Stimulated activated CD4-positive, alpha-beta T cell treated with anti-CD3 and anti-CD28 coated beads, Interleukin-2, amount 100 ng/mL, for 4 hours (primary cell): ENCODE results near the gene LDLR.

Experiments
- DNase-seq: peaks from one replicate; pipeline ENCODE4 v3.0.0-alpha.2; 2020; ENCODE audit warnings: low read depth

LDLR gene

DNA sequence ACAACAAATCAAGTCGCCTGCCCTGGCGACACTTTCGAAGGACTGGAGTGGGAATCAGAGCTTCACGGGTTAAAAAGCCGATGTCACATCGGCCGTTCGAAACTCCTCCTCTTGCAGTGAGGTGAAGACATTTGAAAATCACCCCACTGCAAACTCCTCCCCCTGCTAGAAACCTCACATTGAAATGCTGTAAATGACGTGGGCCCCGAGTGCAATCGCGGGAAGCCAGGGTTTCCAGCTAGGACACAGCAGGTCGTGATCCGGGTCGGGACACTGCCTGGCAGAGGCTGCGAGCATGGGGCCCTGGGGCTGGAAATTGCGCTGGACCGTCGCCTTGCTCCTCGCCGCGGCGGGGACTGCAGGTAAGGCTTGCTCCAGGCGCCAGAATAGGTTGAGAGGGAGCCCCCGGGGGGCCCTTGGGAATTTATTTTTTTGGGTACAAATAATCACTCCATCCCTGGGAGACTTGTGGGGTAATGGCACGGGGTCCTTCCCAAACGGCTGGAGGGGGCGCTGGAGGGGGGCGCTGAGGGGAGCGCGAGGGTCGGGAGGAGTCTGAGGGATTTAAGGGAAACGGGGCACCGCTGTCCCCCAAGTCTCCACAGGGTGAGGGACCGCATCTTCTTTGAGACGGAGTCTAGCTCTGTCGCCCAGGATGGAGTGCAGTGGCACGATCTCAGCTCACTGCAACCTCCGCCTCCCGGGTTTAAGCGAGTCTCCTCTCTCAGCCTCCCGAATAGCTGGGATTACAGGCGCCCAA lies at the start of gene LDLR:
Gene LDLR (plus strand): TSS at position 210 of the 760 bp plus-strand sequence. CDS start 86 bp downstream, at position 296.
- DNase-seq: peak; percentile 77

DNA sequence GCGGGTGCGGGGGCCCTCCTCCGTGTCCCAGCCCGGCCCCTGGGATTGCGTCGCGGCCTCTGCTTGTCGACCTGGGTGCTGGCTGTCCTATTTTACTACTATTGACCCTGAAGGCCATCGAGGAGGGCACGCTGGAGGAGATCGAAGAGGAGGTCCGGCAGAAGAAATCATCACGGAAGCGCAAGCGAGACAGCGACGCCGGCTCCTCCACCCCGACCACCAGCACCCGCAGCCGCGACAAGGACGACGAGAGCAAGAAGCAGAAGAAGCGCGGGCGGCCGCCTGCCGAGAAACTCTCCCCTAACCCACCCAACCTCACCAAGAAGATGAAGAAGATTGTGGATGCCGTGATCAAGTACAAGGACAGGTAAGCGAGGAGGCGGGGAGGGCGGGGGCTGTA lies 48.1 kb upstream of the LDLR start:
- no peak for DNase-seq

DNA sequence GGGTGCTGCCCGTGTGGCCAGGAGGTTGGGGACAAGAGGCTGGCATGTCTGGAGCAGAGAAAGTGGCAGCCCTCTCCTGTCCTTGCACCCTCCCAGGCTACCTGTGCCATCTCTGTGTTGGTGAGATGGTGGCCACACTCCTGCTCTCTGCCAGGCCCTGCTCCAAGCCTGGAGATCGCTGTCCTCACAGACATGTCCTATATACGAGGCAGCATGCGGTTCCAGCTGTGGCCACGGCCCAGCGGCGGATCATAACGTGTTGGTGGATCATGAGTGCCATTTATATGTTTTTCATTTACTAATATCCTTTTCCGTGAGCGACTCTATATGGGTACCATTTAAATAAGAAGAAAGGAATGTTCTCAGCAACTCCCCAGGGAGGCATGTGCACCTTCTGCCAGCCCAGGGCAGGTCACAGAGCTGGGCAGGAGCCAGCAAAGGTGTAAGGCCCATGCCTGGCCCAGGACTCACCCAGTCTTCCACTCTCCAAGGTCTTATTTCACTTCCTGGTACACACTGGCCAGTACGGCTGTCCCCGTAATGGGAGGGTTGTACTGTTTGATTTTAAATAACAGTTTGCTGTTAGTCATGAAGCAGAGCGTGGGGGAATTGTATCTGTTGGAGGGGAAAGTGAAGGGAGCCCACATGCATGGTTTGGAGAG lies 47.2 kb upstream of the LDLR start:
- no peak for DNase-seq

DNA sequence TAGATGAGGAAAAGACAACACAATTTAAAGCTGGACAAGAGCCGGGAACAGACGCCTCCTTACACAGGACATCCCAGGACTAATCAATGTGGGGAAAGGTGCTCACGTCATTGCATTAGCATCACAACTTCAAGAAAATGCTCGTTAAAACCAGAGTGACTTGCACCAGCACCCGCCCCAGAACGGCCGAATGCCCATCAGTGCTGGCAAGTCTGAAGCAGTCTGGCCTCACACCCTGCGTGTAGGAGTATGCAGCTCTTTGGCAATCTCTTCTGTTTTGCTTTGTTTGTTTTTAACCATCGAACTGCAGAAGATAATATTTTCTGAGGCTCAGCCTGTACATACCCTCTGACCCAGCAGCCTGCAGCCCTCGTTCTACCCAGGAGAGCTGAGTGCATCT lies 44.8 kb upstream of the LDLR start:
- no peak for DNase-seq

DNA sequence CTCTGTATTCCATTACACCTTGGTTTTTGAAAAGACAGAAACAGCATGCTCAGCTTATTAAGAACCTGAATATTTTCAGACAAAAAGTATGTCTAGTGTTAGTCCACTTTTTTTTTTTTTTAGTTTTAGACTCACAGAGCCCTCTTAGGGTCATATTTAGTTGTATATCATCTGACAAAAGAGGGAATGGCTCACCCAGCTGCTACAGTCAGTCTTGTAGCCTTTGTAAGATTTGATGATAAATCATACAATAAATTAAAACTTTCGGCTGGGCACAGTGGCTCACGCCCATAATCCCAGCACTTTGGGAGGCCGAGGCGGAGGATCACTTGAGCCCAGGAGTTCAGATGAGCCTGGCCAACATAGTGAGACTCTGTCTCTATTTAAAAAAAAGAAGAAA lies 43.7 kb upstream of the LDLR start:
- no peak for DNase-seq

DNA sequence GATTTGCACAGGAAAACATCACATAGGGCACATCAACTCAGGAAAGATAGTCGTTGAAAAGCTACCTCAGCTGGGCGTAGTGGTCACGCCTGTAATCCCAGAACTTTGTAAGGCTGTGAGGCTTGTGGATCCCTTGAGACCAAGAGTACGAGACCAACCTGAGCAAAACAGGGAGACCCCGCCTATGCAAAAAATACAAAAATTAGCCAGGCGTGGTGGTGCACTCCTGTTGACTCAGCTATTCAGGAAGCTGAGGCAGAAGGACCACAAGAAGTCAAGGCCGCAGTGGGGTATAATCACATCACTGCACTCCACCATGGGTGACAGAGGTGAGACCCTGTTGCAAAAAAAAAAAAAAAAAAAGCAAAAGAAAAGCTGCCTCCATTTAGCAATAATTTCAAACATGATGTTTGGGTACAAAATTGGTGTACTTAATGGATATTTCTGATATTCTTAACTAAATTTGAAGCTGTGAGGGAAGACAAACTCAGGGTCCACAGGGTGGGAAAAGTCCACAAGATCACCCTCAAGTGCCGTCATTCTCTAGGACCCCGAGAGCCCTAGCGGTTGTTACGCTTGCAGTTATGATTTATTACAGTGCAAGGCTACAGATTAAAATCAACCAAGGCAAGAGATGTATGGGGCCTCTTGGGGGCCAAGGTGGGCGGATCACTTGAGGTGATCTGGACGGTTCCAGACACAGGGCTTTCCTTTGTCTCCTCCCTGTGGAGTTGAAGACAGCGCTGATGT lies 42.5 kb upstream of the LDLR start:
- DNase-seq: no peak

DNA sequence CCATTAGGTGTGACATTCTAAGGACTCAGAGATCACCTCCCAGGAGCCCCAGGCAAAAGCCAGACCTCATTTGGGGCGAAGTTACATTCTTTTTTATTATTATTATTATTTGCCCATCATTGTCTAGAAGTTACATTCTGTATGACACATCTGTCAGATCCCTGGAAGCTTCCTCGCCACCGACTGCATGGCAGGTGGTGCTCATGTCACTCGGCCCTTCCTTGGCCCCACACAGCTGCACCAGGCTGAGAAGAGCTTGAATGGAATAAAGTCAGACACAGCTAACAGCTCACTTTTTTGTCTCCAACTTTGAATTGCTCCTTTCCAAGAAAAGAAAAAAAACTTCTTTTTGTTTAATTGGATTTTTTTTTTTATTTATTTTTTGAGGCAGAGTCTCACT lies 41.4 kb upstream of the LDLR start:
- no peak for DNase-seq

DNA sequence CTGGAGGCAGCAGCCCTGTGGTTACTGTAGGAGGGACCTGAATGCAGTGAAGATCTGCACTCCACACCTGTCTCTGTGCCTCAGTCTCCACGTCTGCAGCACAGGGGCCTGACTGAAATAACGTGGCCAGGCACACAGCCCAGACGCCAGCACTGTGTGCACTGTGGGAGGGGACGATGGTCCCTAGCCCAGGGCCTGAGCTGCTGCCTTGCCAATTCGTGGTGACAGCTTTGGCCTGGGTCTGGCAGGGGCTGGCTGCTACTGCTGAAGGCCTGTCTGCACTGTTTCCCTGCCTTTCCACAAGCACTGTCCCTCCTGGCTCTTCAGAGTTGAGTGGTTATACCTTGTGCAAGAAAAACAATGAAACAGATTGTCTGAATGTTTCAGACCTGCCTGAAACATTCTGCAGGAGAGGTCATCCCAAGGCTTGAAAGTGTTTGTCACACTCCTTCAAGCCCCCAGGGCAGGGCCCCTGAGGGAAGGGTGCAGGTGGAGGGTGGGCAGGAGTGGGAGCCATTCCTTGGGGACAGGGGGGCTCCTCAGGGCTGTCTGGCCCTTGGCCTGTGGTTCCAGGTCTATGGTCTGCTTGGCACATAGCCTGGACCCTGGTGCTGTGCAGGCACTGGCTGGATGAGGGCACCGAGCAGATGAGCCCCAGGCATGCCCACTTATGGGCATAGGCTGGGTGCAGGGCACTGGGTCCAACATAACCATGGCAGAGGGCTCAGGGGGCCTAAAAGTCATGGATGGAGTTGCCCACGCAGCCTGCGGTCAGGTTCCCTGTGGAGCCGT lies 38.7 kb upstream of the LDLR start:
- no peak for DNase-seq

DNA sequence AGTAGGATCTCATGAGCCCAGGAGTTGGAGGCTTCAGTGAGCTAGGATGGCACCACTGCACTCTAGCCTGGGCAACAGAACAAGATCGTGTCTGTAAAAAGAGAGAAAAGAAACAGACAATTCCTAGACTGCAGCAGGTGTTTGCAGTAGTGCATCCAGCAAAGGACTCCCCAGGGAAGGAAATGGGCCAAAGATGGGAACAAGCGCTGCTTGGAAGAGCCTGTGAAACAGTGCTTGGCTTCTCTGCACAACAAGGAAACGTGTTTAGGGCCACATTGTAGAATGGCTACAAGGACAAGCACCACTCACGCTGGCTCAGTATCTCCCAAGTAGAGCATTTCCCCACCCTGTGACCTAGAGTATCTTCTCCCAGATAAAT lies 35.5 kb upstream of the LDLR start:
- no peak for DNase-seq

DNA sequence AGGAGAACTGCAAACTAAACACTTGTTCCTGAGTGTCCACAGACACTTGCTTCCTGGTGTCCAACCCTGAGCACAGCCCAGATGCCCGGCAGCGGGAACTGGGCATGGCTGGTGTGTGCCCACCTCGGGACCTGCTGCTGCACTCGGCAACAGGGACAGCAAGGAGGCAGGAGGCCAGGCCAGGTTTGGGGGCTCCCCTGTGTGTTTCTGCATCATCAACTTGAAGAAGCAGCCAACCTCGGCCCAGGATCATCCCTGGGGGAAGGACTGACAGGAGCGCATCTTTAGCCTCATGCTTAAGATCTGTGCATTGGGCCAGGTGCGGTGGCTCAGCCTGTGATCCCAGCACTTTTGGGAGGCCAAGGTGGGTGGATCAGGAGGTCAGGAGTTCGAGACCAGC lies 35.1 kb upstream of the LDLR start:
- no peak for DNase-seq

DNA sequence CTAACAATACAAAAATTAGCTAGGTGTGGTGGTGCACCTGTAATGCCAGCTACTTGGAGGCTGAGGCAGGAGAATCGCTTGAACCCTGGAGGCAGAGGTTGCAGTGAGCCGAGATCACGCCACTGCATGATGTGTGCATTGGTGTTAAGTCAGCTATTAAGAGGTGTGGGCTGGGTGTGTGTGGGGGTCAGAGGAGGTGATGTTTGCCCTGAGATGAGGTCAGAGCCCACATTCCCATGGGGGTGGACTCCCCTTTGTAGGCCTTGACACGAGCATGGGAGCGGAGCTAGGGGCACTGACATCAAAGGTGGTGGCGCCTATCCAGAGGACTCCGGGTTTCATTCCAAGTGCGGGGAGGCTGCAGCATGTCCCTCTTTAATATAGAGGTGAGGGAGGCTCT lies 34.6 kb upstream of the LDLR start:
- no peak for DNase-seq

DNA sequence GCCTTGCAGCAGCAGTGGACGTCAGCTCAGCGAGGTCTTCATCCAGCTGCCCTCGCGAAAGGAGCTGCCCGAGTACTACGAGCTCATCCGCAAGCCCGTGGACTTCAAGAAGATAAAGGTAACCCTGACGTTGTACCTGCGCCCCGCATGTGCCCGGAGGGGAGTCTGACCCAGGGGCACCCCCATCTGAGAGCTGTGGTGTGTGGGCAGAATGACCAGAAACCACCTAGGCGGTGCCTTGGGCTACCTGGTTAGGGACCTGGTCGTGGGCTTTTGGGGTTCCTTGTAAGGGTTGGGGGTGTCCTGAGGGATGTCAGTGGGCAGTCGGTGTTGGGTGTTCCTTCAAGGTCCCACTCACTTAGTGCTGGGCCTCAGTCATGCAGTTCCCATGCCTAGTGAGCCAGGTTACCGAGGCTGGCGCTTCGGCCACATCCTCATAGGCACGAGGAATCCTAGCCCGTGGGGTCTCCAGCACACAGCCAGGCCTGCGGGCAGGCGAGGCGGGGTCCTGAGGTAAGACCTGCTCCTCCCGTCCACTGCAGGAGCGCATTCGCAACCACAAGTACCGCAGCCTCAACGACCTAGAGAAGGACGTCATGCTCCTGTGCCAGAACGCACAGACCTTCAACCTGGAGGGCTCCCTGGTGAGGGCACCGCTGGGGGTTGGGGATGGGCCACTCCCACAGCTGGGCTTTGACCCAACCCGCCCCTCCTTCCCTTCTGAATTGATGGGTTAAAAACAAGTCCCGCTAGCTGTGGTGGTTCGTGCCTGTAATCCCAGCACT lies 30.8 kb upstream of the LDLR start:
- DNase-seq: no peak

DNA sequence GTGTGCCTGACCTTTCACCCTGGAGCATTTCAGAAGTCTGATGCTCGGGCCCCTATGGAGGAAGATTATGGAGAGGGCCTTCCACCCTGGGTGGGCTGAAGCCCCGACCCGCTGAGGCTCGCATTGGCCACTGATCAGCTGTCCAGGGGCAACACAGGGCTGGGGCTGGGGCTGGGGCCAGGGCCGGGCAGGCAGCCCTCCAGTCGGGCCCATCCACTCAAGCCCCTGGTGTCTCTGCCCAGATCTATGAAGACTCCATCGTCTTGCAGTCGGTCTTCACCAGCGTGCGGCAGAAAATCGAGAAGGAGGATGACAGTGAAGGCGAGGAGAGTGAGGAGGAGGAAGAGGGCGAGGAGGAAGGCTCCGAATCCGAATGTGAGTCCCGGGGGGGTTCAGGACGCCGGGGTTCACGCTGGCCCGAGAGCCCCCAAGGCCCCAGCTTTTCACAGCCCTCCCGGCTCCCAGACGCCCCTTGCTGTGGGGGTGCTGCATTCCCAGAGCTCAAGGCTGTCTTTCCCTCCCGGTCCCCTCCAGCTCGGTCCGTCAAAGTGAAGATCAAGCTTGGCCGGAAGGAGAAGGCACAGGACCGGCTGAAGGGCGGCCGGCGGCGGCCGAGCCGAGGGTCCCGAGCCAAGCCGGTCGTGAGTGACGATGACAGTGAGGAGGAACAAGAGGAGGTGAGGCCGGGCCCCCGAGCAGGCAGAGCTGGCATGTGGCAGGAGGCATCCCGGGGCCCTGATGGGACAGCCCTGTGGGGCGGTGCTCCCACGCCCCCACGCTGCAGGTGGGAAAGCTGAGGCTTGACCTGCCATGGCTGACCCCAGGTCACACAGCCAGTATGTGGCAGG lies 29.5 kb upstream of the LDLR start:
- DNase-seq: no peak

DNA sequence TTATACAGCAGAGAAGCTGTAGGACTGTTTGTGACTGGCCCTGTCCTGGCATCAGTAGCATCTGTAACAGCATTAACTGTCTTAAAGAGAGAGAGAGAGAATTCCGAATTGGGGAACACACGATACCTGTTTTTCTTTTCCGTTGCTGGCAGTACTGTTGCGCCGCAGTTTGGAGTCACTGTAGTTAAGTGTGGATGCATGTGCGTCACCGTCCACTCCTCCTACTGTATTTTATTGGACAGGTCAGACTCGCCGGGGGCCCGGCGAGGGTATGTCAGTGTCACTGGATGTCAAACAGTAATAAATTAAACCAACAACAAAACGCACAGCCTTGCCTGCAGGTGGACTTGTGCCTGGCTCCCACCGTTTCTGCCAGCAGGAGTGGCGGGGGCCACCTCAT lies 27.3 kb upstream of the LDLR start:
- DNase-seq: no peak

DNA sequence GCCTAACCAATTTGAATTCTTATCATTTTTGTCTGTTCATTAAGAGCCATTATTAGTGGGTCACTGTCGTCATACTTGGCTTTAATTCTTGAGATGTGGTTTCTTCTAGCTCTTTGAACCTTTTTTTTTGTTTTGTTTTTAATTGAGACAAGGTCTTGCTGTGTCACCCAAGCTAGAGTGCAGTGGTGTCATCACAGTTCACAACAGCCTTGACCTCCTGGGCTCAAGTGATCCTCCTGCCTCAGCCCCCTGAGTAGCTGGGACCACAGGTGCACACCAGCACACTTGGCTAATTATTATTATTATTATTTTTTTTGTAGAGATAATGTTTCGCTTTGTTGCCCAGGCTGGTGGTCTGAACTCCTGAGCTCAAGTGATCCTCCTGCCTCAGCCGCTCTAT lies 25.8 kb upstream of the LDLR start:
- no peak for DNase-seq

DNA sequence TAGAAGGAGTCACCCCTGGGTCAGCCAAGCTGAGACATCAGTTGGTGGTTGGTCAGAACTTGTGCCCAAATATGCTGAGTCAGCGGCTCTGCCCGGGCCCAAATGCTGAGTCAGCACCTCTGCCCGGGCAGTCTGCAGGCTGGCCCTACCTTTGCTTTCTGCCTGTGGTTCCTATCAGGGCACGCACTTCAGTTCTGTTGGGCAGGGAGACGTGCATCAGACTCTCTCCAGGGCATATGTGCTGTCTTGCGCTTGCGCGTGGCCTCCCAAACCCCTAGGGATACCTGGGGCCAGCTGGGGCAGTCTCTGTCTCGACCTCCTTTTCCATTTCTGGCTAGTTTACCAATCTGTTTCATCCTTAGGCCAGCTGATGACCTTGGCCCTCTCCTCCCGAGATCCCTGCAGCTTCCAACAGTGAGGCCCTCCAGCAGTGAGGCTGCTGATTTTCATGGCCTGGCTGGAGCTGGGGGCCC lies 24.4 kb upstream of the LDLR start:
- DNase-seq: no peak

DNA sequence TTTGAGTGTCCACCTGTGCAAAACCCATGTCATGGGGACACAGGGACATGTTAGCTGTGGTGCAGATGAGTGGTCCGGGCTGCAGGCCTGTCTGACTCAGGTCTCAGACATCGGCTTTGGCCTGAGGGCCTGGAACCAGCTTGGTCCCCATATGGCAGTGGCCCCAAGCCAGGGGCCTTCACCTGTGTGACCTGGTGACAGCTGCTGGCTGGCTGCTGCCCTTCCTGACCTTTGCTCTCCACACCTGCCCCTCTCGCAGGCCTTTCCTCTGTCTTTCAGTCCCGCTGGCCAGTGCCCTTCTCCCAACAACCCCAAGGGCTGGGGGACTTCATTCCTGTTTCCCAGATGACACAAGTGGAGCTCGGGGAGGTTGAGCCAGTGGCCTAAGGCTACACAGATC lies 22.9 kb upstream of the LDLR start:
- DNase-seq: no peak

DNA sequence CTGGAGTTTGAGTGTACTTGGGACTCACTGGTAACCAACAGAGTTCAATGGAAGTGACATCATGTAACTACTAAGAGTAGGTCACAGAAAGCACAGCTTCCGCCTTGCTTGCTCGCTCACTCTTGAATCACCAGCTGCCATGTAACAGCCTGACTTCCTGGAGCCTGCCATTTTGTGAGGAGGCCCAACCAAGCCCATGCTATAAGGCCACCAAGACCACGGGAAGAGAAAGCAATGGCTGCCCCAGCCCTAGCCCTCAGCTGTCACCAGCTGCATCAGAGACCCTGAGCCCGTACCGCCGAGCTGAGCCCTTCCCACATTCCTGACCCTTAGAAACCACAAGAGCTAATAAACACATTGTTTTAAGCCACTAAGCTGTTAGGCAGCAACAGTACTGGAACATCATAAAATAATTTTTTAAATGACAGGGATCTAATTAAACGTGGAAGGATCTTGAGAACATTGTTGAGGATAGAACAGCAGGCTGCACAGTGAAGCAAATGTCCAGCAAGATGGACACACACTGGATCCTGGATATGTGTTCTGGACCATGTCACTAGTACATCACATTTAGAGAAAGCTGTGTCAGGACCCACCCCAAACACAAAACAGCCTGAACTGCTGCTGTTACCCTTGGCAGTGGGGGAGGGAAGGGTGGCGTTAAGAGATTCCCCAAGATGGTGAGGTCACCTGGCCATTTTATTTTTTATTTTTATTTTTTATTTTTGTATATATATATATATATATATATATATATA lies 21.7 kb upstream of the LDLR start:
- DNase-seq: no peak

DNA sequence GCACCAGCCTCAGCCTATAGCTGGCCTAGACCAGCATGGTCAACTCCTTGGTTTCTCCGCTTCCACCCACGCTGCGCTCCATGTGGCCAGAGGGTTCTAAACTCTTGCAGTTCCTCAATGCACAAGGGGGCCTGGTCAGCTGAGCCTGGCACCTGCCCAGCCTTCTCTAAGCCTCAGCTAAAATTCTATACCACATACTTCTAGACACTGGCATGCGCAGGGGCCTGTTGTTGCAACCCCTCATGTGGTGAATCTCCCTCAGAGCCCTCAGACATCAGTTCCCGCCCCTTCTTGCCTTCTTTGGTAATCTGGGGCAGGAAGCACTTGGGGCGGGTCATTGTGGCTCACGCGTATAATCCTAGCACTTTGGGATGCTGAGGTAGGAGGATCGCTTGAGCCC lies 19.7 kb upstream of the LDLR start:
- no peak for DNase-seq

DNA sequence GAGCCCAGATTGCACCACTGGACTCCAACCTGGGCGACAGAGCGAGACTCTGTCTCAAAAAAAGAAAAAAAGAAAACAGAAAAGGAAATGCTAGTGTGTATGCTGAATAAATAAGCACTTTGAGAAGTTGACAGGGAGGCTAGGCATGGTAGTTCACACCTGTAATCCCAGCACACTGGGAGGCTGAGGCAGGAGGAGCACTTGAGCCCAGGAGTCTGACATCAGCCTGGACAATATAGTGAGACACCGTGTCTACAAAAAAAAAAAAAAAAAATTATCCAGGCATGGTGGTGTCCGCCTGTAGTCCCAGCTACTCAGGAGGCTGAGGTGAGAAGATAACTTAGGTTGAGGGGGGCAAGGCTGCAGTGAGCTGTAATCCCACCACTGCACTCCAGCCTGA lies 19.1 kb upstream of the LDLR start:
- no peak for DNase-seq
